Spleen (tissue), 7 donors: ENCODE data around the gene SEZ6L2.
"Not testable (repeated sequence)": the region's sequence is repeated elsewhere in the genome, so short reads cannot be mapped to it uniquely, and the experiment has no call there.

Experiments
- CTCF ChIP-seq, 11 experiments: fragments of 200-600 bp in 7 of 11; fragments of 450-650 bp in 4 of 11; sonication (generic) in 4 of 11; IDR thresholded peaks in 8 of 11; conservative IDR thresholded peaks in 3 of 11; 1 replicate in 7 of 11; 2 replicates in 4 of 11; pipeline versions ENCODE4 v1.4.0 to v1.8.0; 2016 to 2021; ENCODE audit warnings: antibody characterized with exemption in 11 of 11, inconsistent platforms in 4 of 11, mild to moderate bottlenecking in 1 of 11
- POLR2A ChIP-seq, 3 donors: fragments of 450-650 bp; IDR thresholded peaks; one replicate each; pipeline ENCODE4 v1.5.1; 2017; ENCODE audit warnings: antibody characterized with exemption in 3 of 3, mild to moderate bottlenecking in 1 of 3
- donor health status: DM: no; HTN: no; CAD: no; lungs with moderate emphysema.
- donor health status: DM: no; HTN: no; CAD: no.
- donor health status: DM: no; HTN: no; CAD: no.

- TF ChIP-seq POLR2A (IDR thresholded peaks at IDR 0.05); CTCF (IDR thresholded peaks at IDR 0.05 in 8 of 11, conservative IDR thresholded peaks at IDR 0.05 in 3 of 11): not testable (repeated sequence)
These were observed 66.1 kb downstream of the SEZ6L2 start for GRCh38 chr16:29833219-29833618.
